Measurements from ENCODE around the gene TSPAN12.

DNA sequence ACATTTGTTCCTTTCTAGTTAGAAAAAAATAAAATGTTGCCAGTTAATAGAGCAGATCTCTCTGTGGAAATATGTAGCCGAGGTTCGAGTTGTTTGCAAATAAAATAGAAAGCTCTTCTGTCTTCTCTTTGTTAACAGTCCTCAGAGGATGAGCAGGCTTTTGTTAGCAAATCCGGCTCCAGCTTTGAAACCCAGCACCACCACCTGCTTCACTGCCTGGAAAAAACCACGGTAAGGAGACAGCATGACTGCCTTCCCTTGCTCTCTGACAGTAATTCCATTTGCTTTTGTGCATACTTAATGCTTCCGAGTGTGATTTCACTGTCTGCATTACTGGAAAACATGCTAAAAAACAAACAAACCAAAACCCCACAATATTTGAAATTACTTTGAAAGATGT lies 115.6 kb downstream of the TSPAN12 start:
- TF ChIP-seq, protein P1, sequence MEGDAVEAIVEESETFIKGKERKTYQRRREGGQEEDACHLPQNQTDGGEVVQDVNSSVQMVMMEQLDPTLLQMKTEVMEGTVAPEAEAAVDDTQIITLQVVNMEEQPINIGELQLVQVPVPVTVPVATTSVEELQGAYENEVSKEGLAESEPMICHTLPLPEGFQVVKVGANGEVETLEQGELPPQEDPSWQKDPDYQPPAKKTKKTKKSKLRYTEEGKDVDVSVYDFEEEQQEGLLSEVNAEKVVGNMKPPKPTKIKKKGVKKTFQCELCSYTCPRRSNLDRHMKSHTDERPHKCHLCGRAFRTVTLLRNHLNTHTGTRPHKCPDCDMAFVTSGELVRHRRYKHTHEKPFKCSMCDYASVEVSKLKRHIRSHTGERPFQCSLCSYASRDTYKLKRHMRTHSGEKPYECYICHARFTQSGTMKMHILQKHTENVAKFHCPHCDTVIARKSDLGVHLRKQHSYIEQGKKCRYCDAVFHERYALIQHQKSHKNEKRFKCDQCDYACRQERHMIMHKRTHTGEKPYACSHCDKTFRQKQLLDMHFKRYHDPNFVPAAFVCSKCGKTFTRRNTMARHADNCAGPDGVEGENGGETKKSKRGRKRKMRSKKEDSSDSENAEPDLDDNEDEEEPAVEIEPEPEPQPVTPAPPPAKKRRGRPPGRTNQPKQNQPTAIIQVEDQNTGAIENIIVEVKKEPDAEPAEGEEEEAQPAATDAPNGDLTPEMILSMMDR (IDR thresholded peaks at IDR 0.05), result no peak
- TF ChIP-seq POLR2A (IDR thresholded peaks at IDR 0.05), result no peak
